ENCODE results near the gene ATXN1.

ATXN1 gene

DNA sequence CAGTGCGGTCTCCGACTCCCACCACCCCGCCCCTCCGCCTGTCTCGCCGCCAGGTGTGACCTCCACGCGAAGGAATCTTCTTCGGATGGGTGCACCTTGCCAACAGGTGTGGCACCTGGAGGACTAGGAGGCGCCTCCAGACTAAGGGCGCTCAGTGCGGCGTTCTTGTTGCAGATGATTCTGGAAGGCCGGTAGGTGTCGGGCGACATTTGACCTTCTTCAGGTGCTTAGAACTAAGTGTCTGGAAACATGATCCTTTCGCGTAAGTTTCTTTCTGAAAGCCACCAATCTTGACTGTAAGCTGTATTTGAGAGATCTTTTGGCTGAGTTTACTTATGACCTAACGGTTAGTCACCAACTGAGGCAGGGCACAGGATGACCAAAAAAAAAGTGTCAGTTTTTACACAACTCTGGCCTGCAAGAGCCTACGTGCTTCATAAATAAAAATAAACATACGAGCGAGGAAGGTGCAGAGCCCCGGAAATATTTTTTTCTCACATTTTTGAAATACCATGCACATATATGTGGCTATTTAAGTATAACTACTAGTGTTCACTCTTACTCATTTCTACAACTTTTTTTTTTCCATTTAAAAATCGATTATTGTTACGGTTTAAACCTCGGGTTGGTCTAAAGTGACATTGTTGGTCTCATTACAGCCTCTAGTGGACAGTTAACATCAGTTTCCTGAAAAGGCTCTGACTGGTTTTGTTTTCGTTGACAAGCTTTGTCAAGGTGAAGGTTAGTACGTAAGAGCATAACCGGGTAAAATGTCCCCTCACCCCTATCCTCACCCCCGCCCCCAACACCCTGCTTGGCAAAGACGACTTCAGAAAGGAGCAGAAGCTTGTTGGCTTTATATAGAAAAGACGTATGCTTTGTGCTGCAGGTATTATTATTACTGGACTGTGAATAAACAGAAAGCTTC, 1.6 kb upstream of the ATXN1 start:
- DNase-seq: peak in 19 of 56 donors; percentile 8 to 64 (median 44)

DNA sequence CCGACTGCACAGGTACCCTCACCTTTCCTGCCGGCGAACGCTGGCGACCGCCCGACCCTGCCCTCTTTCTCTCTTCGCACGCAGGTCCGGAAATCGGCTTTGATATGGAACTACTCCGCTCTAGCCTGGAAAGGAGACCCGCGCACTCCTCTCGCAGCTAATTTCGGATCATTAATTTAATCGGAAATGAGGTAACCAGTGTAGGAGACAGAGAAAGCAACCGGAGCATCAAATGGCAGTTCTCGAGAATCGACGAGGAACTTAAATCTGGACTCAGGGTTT, 949 bp upstream of the ATXN1 start:
- peak in 5 of 56 donors; percentile 46 to 71 (median 66) for DNase-seq

DNA sequence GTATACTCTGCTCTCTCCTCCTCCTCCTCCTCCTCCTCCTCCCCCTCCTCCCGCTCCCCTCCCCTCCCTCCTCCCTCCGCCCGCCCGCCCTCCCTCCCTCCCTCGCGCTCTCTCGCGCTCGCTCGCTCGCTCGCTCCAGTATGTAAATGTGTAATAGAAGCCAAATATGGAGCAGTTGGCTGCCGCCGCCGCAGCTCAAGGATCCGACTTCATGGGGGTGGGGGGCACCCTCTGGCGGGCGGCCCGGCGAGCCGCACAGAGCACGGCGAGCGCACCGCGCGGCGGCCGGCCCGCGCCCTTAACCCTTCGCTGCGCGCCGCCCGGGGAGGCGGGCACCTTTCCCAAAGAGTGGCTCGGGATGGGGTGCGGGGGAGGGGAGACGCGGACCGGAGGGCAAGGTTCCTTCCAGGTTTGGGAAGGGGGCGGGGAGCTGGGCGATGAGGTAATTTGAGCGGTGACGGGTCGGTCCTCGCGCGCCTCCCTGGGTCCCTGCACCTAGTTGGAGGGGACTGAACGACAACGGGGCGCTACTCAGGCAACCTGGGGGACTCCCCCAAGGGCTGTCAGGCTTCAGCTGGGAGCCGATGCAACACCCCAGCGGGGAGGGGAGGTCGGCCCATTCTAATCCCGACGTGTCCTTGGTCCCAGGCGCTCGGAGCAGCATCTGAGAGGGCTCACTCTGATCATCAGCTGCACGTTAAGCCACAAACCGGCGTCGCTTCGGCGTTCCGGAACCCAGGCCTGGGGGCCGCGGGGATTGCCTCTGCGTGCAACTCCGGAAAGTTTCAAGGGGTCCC, 409 bp upstream of the ATXN1 start:
- peak in 55 of 56 donors; percentile 38 to 92 (median 82) for DNase-seq

GRCh38 chr6:16759646-16760515, 1.4 kb downstream of the ATXN1 start:
- peak; percentile 13 to 89 (median 80) for DNase-seq

GRCh38 chr6:16759181-16759645, 2.0 kb downstream of the ATXN1 start:
- DNase-seq: peak in 14 of 56 donors; percentile 9 to 51 (median 30)

GRCh38 chr6:16758163-16758975, 2.9 kb downstream of the ATXN1 start:
- peak in 16 of 56 donors; percentile 8 to 58 (median 24) for DNase-seq

DNA sequence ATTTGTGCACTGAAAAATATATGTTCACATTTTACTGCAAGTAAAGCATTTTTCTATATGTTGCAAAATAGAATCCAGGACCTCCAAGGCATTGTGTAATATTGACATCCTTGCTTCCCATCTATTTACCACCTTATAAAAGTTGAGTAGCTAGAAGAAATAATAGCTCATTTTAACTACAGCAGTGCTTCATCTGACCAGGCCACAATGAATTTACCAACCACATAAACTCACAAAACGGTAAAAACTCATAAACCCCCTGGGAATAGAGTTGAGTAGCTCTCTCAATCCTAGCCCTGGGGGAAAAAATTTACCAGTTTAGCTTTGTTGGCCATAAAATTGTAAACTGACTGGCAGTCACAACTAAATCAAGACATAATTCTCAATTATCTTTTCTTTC, 3.9 kb downstream of the ATXN1 start:
- DNase-seq: no peak

GRCh38 chr6:16756660-16757255, 4.5 kb downstream of the ATXN1 start:
- DNase-seq: no peak

GRCh38 chr6:16755544-16755943, 5.7 kb downstream of the ATXN1 start:
- DNase-seq: no peak

- DNase-seq: no peak
These were observed 6.4 kb downstream of the ATXN1 start for GRCh38 chr6:16754876-16755275.

DNA sequence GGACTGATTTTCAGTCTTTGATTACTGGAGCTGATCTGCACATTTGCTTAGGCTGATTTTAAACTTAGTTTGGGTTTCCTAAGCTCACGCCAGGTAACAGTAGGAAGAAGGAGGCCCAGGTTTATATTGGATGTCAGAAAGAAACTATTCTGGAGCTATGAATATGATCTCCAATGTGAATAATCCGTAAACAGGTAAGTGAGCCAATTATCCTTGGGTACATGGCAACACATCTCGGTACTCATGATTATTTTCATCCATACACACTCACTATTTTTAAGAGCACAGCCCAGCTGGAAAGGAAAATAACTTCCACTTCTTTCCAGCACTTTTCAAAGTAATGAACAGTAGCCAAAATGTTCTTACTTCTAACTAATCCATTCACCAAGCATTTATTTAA, 7.0 kb downstream of the ATXN1 start:
- DNase-seq: no peak

GRCh38 chr6:16753341-16753740, 7.9 kb downstream of the ATXN1 start:
- DNase-seq: no peak

GRCh38 chr6:16752206-16752866, 8.9 kb downstream of the ATXN1 start:
- no peak for DNase-seq

- no peak for DNase-seq
These were observed 9.9 kb downstream of the ATXN1 start for GRCh38 chr6:16751251-16751946.

GRCh38 chr6:16750566-16750965, 10.7 kb downstream of the ATXN1 start:
- no peak for DNase-seq

DNA sequence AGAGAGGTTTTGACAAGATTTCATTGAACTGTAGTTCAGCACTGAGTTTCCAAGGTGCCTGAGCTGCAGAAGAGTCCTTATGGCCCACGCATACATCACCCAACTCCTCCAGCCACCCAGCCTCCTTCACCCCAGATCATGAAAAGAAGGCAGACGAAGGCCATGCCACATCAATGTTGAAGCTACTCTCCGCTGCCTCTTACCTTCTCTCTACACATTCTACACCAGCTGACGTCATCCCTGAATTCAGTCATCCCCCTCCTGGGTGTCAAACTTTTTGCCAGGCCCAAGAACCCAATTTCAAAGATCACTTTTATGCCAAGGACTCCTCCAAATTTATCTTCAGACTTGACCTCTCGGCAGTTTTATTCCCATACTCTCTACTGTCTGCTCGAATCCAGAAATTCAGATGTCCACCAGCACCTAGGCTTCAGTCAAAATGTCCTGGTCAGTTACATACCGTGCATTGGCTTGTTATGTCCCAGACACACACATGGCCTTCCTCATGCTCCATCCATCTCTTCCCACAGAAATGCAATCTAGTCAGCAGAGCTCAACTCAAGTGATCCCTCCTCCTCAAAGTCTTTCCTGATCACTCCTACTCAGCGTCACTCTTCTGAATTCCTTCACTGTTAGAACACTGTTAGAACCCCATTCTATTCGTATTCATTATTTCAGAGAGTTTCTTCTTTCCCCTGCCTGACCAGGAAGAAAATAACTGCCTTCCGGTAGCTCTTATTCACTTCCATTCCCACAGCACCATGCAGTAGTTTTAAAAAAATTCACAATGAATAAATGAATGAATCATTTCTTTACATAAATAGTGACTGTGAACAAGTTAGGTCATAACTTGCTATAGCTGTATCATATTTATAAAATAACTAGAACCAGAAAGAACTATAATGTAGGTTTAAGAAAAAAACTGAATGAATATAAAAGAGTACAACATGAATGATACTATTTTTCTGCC, 11.5 kb downstream of the ATXN1 start:
- DNase-seq: peak in 2 of 56 donors; percentile 15 to 17

DNA sequence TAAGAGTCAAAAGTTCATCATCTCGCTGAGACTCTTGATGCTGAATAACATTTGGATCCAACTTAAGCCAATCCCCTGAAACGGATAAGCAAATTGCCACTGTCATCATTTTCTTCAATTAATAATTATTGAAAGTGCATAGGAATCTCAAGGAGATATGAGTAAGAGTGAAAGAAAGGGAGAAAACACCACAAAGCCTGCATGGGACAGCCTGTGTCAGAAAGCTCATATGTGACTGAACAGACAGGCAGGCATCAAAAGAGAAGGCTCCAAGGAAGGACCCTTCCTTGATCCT, 13.3 kb downstream of the ATXN1 start:
- DNase-seq: no peak

All from nucleus accumbens (tissue), 56 donors.